Lower leg skin (tissue), 3 donors: ENCODE data around the gene MELTF.

Source experiments
- CTCF ChIP-seq, 3 donors: fragments of 450-650 bp; IDR thresholded peaks; one replicate each; pipeline ENCODE4 v1.5.1; 2016; ENCODE audit warnings: antibody characterized with exemption in 3 of 3, mild to moderate bottlenecking in 3 of 3, moderate library complexity in 2 of 3
- POLR2A ChIP-seq, 2 donors: fragments of 450-650 bp; IDR thresholded peaks; one replicate each; pipeline ENCODE4 v1.6.1; 2016 to 2017; ENCODE audit warnings: antibody characterized with exemption in 2 of 2, mild to moderate bottlenecking in 1 of 2, moderate library complexity in 1 of 2

GRCh38 chr3:197007296-197007940 lies 22.2 kb downstream of the MELTF start:
- no peak for TF ChIP-seq CTCF (IDR thresholded peaks at IDR 0.05)
- no peak for TF ChIP-seq POLR2A (IDR thresholded peaks at IDR 0.05)
